ENCODE measurements around the gene PODN.

DNA sequence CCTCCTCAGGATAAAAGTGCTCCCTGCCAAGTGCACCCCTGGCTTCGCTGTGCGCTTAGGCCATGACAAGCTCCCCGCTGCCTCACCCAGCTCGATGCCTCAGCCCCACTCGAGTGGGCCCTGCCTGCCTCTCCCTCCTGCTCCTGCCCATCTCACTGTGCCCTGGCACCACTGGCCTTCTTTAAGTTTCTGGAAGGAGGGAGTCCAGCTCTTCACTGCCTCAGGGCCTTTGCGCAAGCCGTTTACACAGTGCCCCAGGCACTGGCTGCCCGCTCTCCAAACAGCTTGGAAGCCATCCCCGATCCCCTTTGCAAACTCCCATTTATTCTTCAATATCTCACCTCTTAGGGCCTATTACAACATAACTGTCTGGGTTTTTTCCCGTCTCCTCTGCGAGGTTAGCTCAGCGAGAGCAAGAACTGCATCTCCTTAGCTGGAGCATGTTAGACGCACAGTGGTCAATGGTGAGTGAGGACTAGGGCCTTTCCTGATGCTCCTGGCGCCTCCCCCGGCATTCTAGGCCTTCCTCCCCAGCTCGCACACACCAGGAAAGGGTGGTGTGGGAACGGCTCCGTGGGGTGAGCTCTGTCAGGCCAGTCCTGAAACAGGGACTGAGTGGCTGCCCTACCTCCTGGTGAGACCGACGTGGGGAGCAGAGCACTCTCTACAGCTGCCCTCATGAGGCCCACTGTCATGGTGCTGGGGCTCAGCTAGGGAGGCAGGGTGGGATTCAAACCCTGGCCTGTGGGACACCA, 31.9 kb downstream of the PODN start:
- TF ChIP-seq, protein P1, sequence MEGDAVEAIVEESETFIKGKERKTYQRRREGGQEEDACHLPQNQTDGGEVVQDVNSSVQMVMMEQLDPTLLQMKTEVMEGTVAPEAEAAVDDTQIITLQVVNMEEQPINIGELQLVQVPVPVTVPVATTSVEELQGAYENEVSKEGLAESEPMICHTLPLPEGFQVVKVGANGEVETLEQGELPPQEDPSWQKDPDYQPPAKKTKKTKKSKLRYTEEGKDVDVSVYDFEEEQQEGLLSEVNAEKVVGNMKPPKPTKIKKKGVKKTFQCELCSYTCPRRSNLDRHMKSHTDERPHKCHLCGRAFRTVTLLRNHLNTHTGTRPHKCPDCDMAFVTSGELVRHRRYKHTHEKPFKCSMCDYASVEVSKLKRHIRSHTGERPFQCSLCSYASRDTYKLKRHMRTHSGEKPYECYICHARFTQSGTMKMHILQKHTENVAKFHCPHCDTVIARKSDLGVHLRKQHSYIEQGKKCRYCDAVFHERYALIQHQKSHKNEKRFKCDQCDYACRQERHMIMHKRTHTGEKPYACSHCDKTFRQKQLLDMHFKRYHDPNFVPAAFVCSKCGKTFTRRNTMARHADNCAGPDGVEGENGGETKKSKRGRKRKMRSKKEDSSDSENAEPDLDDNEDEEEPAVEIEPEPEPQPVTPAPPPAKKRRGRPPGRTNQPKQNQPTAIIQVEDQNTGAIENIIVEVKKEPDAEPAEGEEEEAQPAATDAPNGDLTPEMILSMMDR (IDR thresholded peaks at IDR 0.05): no peak
- TF ChIP-seq EP300 (IDR thresholded peaks at IDR 0.05): no peak

Data from tibial nerve (tissue), 4 donors.